Fibroblast of lung (primary cell): ENCODE data around the gene PRR23E.

Experiments
- EZH2 ChIP-seq: IDR thresholded peaks from 2 replicates; pipeline ENCODE4 v1.5.1; 2012; ENCODE audit warnings: low read length, control low read depth, mild to moderate bottlenecking; ENCODE audit errors: missing control alignments
- TF ChIP-seq, protein P1 (sequence below), 2 donors: IDR thresholded peaks in 1 of 2; conservative IDR thresholded peaks in 1 of 2; 1 replicate in 1 of 2; 2 replicates in 1 of 2; pipeline ENCODE4 v1.5.1; 2011 to 2012; ENCODE audit warnings: low read length in 2 of 2, control low read depth in 1 of 2, inconsistent platforms in 1 of 2, low read depth in 1 of 2, mild to moderate bottlenecking in 1 of 2

DNA sequence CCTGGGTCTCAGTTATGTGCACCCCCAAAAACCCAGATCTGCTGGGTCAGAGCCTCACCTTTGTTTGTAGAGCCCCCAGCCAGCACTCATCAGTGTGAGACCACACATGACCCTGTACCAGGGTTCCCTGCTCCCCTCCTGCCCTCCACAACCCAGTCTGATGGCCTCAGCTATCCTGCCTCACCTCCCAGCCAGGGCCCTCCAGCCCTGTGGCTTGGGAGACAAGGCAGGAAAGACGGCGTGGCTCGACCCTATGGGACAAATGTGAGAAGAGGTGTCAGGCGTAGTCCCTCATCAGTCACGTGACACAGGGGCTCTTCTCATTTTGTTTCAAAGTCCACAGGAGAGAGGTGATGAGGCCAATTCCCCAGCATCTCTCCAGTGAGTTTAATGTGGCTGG is 28.3 kb upstream of the PRR23E start:
- TF ChIP-seq, protein P1, sequence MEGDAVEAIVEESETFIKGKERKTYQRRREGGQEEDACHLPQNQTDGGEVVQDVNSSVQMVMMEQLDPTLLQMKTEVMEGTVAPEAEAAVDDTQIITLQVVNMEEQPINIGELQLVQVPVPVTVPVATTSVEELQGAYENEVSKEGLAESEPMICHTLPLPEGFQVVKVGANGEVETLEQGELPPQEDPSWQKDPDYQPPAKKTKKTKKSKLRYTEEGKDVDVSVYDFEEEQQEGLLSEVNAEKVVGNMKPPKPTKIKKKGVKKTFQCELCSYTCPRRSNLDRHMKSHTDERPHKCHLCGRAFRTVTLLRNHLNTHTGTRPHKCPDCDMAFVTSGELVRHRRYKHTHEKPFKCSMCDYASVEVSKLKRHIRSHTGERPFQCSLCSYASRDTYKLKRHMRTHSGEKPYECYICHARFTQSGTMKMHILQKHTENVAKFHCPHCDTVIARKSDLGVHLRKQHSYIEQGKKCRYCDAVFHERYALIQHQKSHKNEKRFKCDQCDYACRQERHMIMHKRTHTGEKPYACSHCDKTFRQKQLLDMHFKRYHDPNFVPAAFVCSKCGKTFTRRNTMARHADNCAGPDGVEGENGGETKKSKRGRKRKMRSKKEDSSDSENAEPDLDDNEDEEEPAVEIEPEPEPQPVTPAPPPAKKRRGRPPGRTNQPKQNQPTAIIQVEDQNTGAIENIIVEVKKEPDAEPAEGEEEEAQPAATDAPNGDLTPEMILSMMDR (conservative IDR thresholded peaks at IDR 0.05 in 1 of 2, IDR thresholded peaks at IDR 0.05 in 1 of 2; ENCODE audit: low read depth in 1 of 2, low read length in 2 of 2), result no peak
- no peak for TF ChIP-seq EZH2
